ENCODE measurements around the gene RASA3. TPM values are rescaled to one million over a fixed set of nuclear protein-coding genes. Genes with fewer than 3 reads are reported as not detected.

Gene RASA3
- total and polyA plus RNA-seq, 10 of the 15 experiments (the other 5 are each of a cell fraction or from before 2014, with no cell fraction given), result 0.79 to 33.9 (median 17.6) TPM

- ATAC-seq (no peak), DNase-seq (ENCODE audit: low read depth, low spot score) (no peak), FAIRE-seq (no peak)
- Histone ChIP-seq H3K27me3 (replicated peaks in 1 of 2; ENCODE audit: control insufficient read depth in 2 of 2, insufficient read depth in 2 of 2, low read length in 1 of 2) (no peaks in the 10 kb centered on the region), H3K27ac (ENCODE audit: control insufficient read depth, insufficient read depth) (no peak overlapping the region), H3K9ac (ENCODE audit: control insufficient read depth, insufficient read depth, low read length) (no peak overlapping the region), H2AFZ (ENCODE audit: control insufficient read depth, low read depth, low read length) (no peak overlapping the region), H3K79me2 (ENCODE audit: control insufficient read depth, insufficient read depth, low read length) (no peaks in the 10 kb centered on the region), H3K4me3 (no peak overlapping the region), H3K36me3 (ENCODE audit: control insufficient read depth in 2 of 2, insufficient read depth in 2 of 2, low read length in 1 of 2) (peaks cover 3 to 13% of the 10 kb centered on the region in 2 experiments), H3K4me1 (ENCODE audit: control insufficient read depth, insufficient read depth, low read length) (peaks cover 20% of the 10 kb centered on the region), H3K4me2 (ENCODE audit: control insufficient read depth, insufficient read depth) (no peak overlapping the region), H3K9me3 (replicated peaks; ENCODE audit: control insufficient read depth, insufficient read depth, low read length) (no peaks in the 10 kb centered on the region), H4K20me1 (ENCODE audit: control insufficient read depth, insufficient read depth) (no peaks in the 10 kb centered on the region)
- ChIA-PET RAD21 (ENCODE audit: unreplicated experiment) (no interaction called here), POLR2A (no interaction called here), CTCF (no interaction called here), SMC1A (ENCODE audit: uncharacterized antibody, unreplicated experiment) (no interaction called here)
- no peak for TF ChIP-seq KLF5 (IDR thresholded peaks at IDR 0.05; ENCODE audit: partially characterized antibody)
- TF ChIP-seq POLR2AphosphoS5 (IDR thresholded peaks at IDR 0.05; ENCODE audit: low read length), result no peak
- no peak for TF ChIP-seq TCF7 (IDR thresholded peaks at IDR 0.05; ENCODE audit: borderline replicate concordance)
- no peak for TF ChIP-seq HSF1 (IDR thresholded peaks at IDR 0.05; ENCODE audit: low read depth, low read length)
- no peak for TF ChIP-seq USF1 (IDR thresholded peaks at IDR 0.05; ENCODE audit: borderline replicate concordance, extremely low read length, insufficient read depth, low read depth, low read length)
- TF ChIP-seq TARDBP (IDR thresholded peaks at IDR 0.05; ENCODE audit: borderline replicate concordance), result no peak
- TF ChIP-seq CHD4 (IDR thresholded peaks at IDR 0.05), result no peak
- TF ChIP-seq BACH1 (IDR thresholded peaks at IDR 0.05; ENCODE audit: borderline replicate concordance), result no peak
- TF ChIP-seq GATAD2B (conservative IDR thresholded peaks at IDR 0.05; ENCODE audit: low read depth), result no peak
- no peak for TF ChIP-seq RFX5 (IDR thresholded peaks at IDR 0.05; ENCODE audit: low read depth, low read length)
- no peak for TF ChIP-seq TCF3 (IDR thresholded peaks at IDR 0.05; ENCODE audit: borderline replicate concordance, insufficient read depth, low read depth, low read length)
- no peak for TF ChIP-seq RB1 (IDR thresholded peaks at IDR 0.05; ENCODE audit: borderline replicate concordance)
- TF ChIP-seq CHD1 (IDR thresholded peaks at IDR 0.05; ENCODE audit: low read depth, low read length), result no peak
- TF ChIP-seq SMC3 (IDR thresholded peaks at IDR 0.05; ENCODE audit: borderline replicate concordance, low read length), result no peak
- intact Hi-C loops (cut with micrococcal nuclease; ENCODE audit: unreplicated experiment), result no loop called here
- no TSS peak for BruUV-seq (replicated peaks)
- 94% methylated on average over 10 of the region's 10 CpGs for WGBS (ENCODE audit: insufficient coverage, insufficient replicate concordance, low lambda C conversion rate, missing lambda C conversion rate)
- in situ Hi-C loops (cut with MboI), result no loop called here
These were observed 61.0 kb downstream of the RASA3 start for GRCh38 chr13:114071410-114071809.

Measured in GM12878 (cell line).